PFSK-1 (cell line): Measurements from ENCODE around the gene ISX.

Source experiments
- POLR2AphosphoS5 ChIP-seq: IDR thresholded peaks from 2 replicates; pipeline ENCODE4 v1.6.1; 2012; ENCODE audit warnings: low read depth, mild to moderate bottlenecking, control low read depth, low read length, moderate library complexity
- TAF1 ChIP-seq: IDR thresholded peaks from 2 replicates; pipeline ENCODE4 v1.6.1; 2012; ENCODE audit warnings: low read length, control low read depth, borderline replicate concordance; ENCODE audit not compliant: insufficient read depth
- TF ChIP-seq, protein P1 (sequence below), 2 experiments: IDR thresholded peaks; 2 replicates each; pipeline versions ENCODE4 v1.6.1 to v1.8.0; 2011 to 2012; ENCODE audit warnings: low read depth in 2 of 2, low read length in 2 of 2, control low read depth in 1 of 2, inconsistent platforms in 1 of 2, mild to moderate bottlenecking in 1 of 2, moderate library complexity in 1 of 2; ENCODE audit not compliant: insufficient read depth in 1 of 2

- TF ChIP-seq, protein P1, sequence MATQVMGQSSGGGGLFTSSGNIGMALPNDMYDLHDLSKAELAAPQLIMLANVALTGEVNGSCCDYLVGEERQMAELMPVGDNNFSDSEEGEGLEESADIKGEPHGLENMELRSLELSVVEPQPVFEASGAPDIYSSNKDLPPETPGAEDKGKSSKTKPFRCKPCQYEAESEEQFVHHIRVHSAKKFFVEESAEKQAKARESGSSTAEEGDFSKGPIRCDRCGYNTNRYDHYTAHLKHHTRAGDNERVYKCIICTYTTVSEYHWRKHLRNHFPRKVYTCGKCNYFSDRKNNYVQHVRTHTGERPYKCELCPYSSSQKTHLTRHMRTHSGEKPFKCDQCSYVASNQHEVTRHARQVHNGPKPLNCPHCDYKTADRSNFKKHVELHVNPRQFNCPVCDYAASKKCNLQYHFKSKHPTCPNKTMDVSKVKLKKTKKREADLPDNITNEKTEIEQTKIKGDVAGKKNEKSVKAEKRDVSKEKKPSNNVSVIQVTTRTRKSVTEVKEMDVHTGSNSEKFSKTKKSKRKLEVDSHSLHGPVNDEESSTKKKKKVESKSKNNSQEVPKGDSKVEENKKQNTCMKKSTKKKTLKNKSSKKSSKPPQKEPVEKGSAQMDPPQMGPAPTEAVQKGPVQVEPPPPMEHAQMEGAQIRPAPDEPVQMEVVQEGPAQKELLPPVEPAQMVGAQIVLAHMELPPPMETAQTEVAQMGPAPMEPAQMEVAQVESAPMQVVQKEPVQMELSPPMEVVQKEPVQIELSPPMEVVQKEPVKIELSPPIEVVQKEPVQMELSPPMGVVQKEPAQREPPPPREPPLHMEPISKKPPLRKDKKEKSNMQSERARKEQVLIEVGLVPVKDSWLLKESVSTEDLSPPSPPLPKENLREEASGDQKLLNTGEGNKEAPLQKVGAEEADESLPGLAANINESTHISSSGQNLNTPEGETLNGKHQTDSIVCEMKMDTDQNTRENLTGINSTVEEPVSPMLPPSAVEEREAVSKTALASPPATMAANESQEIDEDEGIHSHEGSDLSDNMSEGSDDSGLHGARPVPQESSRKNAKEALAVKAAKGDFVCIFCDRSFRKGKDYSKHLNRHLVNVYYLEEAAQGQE (IDR thresholded peaks at IDR 0.05; ENCODE audit: insufficient read depth in 1 of 2, low read depth in 2 of 2, low read length in 2 of 2) = no peak
- TF ChIP-seq POLR2AphosphoS5 (no peak), TAF1 (no peak)
Observed at GRCh38 chr22:35020517-35020916, 45.4 kb upstream of the ISX start.
